Left renal cortex interstitium (tissue), 4 donors: Measurements from ENCODE around the gene ZNF324. TPM values are rescaled to one million over a fixed set of nuclear protein-coding genes. Genes with fewer than 3 reads are reported as not detected.
A peak's percentile ranks its signal among the peaks of the same experiment; 100 is the strongest.
"Not testable (repeated sequence)": the region's sequence is repeated elsewhere in the genome, so short reads cannot be mapped to it uniquely, and the experiment has no call there.

ENCODE experiments used
- DNase-seq, 4 donors: peaks; one replicate each; pipeline ENCODE4 v3.0.0-alpha.2; 2013; ENCODE audit warnings: low read depth in 4 of 4, low spot score in 2 of 4, missing footprints in 1 of 4
- polyA plus RNA-seq, 4 donors: library from polyadenylated mRNA; unstranded; fragments of 120-200 nt; gene quantifications; one replicate each; pipeline ENCODE4 v1.2.1, GENCODE V29; 2013; ENCODE audit not compliant: insufficient read length in 4 of 4

Gene ZNF324
- polyA plus RNA-seq, 4 donors = 8.9 to 13.5 (median 10.8) TPM

DNA sequence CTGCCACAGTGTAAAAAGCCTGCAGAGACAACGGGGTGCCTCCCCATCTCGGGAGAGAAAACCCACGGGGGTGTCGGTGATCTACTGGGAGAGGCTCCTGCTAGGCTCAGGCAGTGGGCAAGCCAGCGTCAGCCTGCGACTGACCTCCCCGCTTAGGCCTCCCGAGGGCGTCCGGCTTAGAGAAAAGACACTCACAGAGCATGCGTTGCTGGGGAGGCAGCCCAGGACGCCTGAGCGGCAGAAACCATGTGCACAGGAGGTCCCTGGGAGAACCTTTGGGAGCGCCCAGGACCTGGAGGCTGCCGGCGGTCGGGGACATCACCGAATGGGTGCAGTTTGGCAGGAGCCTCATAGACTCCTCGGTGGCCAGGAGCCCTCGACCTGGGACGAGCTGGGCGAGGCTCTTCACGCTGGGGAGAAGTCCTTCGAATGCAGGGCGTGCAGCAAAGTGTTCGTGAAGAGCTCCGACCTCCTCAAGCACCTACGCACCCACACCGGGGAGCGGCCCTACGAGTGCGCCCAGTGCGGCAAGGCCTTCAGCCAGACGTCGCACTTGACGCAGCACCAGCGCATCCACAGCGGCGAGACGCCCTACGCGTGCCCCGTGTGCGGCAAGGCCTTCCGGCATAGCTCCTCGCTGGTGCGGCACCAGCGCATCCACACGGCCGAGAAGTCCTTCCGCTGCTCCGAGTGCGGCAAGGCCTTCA is 4.1 kb downstream of the ZNF324 start:
- DNase-seq = not testable (repeated sequence)

DNA sequence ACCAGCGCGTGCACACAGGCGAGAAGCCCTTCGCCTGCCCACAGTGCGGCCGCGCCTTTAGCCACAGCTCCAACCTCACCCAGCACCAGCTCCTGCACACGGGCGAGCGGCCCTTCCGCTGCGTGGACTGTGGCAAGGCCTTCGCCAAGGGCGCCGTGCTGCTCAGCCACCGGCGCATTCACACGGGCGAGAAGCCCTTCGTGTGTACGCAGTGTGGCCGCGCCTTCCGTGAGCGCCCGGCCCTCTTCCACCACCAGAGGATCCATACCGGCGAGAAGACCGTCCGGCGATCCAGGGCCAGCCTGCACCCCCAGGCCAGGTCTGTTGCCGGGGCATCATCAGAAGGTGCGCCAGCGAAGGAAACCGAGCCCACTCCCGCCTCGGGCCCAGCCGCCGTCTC is 4.9 kb downstream of the ZNF324 start:
- no peak for DNase-seq

DNA sequence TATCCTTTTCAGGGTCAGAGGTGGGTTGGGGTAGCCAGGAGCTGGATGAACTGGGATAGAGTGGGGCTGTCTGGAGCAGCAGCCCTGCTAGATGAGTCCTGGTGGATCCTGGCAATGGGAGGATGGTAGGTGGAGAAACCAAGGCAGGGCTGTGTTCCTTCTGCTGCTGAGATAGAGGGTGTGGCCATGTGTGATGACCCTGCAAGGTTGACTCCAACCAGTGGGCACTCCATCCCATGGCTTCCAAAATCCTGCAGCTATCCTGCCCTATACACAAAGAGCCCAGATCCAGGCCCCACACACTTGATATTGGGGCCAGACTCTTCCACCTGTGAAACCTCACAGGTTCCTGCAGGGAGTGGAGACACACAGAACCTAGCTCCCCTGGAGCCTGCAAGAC is 6.9 kb downstream of the ZNF324 start:
- DNase-seq = no peak

DNA sequence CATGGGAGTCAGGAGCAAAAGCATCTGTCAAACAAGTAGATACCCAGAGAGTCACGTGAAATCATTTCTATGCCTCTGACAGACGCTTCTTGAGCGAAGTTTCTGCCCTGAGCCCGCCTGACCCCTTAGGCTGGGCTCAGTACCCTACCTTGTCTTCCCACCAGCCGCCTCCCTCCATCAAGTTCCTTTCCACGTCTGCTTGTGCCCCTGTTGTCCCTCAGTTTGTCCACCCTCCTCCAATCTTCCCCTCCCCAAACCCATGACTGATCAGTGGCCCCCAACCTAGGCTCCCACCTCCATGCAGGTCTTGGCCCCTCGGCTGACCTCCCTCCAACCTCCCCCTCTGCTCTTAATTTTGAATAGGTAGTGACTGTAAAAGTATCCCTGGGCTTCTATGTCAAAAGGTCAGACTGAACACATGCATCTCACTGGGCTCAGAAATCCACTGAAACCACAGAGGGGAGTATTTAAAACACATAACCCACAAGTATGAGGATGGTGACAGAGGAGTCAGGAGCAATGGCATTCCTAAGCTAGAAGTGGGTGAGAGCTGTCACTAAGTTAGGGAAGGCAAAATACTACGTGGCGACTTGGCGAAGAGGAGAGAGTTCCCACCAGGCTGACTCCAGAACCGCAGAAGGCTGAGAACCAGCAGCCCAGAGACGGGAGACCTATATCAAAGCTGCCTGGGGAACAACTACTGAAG is 7.6 kb downstream of the ZNF324 start:
- no peak for DNase-seq

DNA sequence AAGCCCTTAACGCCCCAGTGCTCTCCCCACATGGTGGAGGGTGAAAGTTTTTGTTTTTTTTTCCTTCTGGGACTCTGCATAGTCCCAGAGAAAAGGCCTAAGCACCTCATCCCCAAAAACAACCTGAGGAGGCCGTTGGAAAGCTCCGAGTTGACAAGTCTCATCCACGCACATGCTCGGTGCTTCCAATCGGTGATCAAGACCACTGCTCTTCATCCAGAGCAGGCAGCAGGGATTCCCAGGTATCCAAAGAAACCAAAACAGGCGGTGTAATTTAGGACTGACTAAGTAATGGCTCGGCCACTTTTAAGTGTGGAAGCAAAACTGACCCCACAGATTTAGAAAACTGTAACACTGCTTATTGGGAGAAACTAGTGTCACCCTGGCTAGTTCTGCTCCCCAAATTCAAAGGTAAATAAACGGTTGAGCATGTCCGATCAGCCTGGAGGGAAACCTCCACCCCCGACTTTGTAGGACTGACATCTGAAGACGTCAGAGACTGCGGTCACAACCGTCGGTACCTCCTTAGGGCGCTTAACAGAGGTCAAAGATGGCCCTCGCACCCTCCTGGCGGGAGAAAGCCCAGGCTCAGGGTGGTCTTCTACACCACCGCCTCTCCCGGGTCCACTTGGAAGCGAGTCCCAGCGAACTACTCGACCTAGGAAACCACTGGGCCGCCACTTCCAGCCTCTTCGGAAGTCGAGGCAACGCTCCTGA is 8.3 kb downstream of the ZNF324 start:
- DNase-seq = no peak

DNA sequence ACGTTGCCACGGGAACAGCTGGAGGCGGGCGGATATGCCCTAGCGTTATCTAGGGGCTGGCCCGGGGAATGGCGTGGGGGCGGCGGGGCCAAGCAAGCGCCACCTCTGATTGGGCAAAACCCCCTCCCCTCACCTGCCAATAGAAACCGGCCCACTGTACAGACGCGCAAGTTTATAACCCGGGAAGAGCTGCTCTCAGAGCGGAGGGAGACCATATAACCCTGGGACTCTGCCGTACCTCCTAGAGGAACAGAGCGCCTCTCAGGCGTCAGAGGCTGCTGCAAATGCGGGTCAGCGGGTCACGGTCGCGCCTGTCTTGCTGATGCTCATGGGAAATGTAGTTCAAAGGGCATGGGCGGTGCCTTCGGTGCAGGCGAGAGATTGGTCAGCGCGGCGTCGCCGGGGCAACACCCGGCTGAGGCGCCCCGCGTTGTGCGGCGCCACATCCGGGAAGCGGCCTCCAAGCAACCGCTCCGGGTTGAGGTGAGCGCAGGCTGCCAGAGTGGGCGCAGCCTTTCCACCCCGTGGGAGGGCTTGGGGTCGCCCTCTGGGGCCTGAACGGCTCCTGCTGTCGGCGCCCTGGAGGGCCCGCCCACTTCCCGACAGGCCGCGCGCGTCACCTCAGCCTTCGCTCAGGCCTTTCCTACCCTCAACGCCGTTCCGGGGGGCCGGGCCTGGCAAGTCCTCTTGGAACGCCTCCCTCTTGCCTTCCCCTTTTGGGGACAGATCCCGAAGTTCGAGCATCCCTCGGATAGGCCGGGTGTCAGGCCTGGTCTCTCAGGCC is 9.0 kb downstream of the ZNF324 start, which contains the start of gene ZNF446:
TSS of gene ZNF446 (plus strand) at position 639 of the 784 bp plus-strand sequence. CDS start 867 bp downstream, outside the sequence.
- DNase-seq = peak; percentile 93 to 97 (median 94)

DNA sequence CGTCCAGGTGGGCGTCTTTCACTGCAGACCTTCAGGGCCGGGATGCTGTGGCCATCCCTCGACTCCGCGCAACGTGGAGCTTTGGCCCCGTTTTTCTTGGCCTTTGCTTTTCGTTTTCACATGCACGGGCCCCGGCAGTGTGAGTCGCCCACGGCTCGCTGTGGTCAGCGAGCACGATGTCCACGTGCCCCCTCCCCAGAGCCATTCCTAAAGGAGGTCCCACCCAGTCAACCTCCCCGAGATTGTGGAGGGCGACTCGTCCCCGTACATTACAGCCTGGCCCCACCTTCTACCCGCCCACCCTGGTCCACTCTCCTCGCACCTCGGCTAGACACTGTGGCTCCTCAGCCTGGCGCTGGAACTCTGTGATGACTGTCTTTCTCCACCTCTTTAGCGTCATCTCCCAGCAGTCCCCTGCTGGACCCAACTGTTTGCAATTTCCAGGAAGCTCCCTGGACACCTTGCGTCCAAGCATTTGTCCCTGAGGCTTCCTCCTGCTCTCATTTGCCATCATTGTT is 9.7 kb downstream of the ZNF324 start:
- DNase-seq = no peak

DNA sequence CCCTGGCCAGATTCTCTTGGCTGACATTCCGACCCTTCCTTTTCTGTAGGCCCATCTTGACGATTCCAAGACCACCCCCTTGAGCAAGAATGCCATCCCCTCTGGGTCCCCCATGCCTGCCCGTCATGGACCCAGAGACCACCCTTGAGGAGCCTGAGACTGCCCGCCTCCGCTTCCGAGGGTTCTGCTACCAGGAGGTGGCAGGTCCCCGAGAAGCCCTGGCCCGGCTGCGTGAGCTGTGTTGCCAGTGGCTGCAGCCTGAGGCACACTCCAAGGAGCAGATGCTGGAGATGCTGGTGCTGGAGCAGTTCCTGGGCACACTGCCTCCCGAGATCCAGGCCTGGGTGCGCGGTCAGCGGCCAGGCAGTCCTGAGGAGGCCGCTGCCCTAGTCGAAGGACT is 10.2 kb downstream of the ZNF324 start:
- DNase-seq = no peak

DNA sequence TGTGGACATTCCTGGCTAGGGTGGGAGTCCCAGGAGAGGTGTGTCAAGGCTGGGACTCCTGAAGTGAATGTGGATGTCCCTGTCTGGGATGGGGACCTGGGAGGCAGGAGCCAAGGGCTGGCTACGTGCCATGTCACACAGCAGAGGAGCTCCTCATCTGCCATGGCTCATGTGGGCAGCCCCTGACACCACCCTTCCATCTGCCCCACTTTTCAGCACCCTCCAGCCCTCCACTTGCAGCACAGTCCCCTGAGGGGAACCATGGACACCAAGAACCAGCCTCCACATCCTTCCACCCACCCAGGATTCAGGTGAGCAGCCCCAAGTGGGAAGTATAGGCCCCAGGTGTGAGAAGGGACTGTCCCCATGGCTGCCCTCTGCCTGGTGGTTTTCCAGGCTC is 11.0 kb downstream of the ZNF324 start:
- no peak for DNase-seq

DNA sequence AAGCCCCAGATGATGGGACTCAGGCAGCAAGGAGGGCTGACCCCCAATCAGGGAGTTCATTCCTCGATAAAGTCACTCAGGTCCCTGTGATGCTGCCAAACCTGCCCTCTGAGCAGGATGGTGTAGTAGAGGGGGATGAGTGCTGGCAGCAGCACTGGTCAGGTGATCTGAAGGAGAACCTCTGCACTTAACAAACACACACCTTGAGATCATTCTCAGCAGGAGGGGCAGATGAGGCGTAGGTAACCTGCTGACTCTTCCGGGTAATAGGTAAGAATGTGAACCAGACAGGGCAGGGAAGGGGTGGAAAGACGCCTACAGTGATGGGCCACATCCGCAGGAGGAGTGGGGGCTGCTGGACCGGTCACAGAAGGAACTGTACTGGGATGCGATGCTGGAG is 12.4 kb downstream of the ZNF324 start:
- no peak for DNase-seq

DNA sequence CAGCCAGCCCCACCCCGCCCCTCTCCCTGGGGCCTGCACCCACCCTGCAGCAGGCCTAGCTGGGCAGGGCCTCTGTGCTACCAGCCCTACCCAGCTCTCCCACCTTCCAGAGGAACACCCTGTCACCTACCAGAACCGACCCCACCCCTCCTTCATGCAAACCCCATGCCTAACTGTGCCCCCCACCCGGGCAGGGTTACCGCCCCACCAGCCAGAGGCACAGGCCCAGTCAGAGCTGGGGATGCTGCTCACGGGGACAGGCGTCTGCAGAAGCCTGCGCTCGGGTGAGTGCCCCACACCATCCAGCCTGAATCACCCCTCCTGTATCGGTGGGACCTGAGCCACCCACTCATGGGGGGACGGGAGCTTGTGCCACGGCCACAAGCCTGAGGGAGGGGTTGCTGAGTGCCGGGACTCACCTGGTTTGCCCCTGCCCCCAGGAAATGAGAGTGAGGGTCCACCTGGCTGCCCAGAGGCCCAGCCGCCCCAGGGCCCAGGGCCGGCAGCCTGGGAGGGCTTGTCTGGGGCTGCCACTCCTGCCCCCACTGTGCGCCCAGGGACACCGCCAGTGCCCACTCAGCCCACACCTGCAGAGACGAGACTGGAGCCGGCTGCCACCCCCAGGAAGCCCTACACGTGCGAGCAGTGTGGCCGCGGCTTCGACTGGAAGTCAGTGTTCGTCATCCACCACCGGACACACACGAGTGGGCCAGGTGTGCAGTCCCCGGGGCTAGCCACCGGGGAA is 13.0 kb downstream of the ZNF324 start:
- no peak for DNase-seq

DNA sequence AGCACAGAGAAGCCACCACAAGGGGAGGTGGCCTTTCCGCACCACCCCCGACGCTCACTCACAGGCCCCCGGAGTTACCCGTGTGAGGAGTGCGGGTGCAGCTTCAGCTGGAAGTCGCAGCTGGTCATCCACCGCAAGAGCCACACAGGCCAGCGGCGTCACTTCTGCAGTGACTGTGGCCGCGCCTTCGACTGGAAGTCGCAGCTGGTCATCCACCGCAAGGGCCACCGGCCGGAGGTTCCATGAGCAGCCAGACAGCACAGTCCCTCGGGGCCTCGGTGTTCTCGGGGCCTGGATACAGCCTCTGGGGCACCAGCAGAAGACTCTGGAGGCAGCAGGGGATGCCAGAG is 13.6 kb downstream of the ZNF324 start:
- no peak for DNase-seq

DNA sequence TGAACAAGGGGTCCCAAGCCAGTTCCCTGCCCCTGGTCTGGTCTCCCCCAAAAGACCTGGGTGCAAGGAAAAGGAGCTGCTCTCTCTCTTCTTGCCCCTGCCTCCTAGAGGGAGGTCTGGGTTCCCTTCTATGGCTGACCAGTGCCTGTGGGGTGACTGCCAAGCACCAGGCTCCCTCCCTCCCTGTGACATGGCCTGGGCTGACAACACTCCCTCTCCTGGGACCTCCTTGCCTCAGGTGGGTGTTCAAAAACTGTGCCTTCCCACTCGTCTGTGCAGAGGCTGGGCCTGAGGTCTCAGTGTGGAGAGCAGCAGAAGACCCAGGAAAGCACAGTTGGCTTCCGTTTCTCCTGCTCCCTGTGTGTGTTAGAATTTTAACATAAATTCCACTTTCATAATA is 14.0 kb downstream of the ZNF324 start:
- no peak for DNase-seq

DNA sequence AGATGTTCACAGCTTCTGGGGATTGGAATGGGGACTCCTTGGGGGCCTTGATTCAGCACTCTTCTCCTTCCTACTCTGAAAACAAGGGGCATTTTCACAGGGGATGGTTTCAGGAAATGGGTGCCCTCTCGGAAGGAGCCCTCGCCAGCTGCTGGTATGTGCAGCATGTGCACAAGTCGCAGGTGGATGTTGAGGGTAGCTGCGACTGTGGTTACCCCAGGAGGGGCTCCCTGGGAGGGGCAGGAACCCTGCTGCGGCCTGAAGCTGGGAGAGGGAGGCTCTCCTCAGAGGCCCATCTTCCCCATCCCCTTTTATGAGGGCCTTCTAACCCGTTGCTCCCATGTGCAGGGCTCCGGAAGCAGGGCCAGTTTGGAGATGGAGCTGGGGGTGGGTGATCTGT is 15.5 kb downstream of the ZNF324 start:
- DNase-seq = no peak

DNA sequence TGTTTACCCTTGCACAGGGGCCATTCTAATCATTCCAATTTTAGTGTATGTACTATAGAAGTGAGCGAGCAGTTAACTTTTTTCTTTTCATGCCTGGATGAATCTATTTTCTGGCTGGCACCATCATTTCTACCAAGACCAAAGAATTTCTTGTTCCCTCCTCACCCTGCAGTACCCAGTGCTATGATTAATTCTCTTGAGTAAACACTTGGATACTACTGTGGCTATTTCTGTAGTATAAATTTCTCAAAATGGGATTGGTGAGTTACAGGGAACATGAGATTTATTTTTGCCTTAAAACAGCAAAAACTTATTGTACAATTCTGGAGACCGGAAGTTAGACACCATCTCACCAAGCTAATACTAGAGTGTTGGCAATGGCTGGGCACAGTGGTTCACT is 16.9 kb downstream of the ZNF324 start:
- no peak for DNase-seq

DNA sequence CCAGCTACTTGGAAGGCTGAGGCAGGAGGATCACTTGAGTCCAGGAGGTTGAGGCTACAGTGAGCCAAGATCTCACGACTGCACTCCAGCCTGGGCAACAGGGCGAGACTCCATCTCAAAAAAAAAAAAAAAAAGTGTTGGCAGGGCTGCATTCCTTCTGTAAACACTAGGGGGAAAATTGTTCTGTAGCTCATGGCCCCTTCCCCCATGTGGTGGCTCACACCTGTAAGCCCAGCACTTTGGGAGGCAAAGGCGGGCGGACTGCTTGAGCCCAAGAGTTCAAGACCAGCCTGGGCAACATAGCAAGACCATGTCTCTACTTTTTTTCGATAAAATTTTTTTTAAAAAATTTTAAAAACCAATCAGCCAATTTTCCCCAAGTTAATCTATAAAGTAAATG is 17.5 kb downstream of the ZNF324 start:
- DNase-seq = not testable (repeated sequence)

DNA sequence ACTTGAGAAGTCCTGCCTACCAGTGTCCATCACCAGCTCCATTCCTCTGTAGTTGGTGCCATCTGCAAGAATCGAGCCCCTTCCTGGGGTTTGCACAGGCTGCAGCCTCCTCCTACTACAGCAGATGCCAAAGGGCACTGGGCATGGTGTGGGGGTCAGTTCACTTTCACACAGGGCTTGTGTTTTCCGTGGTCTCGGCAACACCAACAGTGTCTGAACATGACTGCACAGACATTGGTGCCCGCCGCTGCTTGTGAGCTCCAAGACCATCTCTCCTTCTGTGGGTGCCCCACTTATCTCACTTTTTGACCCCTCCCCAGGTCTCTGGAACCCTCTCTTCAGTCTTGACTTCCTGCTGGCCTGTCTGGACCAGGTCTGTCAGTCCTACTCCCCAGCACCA is 24.5 kb downstream of the ZNF324 start:
- no peak for DNase-seq

DNA sequence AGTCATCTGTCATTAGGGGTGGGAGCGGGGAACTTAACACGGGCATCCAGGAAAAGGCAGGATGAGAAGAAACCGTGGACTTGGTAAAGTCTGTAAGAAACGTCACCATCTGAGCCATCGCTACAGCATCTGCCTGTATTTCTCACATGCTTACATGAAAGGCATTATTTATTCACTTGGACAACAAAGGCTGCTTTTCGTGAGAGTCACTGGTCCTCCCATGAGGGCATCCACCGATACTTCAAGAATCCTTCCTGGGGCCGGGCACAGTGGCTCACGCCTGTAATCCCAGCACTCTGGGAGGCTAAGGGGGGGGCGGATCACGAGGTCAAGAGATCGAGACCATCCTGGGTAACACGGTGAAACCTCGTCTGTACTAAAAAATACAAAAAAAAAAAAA is 25.4 kb downstream of the ZNF324 start:
- DNase-seq = no peak

DNA sequence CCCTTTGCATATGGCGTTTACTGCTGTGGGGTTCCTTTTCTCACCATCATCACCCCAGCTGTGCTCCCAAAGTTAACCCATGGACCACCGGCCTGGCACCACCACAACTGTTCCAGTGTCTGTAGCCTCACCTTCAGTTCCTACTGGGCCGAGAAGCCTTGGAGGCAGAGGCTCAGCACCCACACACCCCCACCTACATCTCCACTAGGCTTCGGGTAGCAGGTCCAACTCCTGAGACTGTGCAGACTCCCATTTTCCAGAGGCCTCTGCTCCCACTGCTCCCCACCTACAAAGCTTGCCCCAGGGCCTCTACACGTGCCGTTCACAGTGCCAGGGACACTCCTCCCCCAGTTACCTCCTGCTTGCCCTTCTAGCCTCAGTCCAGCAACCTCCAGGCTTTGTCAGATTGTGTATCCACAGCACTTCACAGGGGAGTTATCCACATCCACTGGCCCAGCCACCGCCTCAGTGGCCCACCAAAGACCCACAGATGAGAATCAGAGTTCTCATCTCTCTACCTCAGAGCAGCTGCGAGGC is 30.8 kb downstream of the ZNF324 start:
- DNase-seq = no peak
